K562 (cell line): ENCODE results near the gene ARL13B. TPM values are rescaled to one million over a fixed set of nuclear protein-coding genes. Genes with fewer than 3 reads are reported as not detected.
A peak's percentile ranks its signal among the peaks of the same experiment; 100 is the strongest.

Source experiments
- ATAC-seq: fragments of 200-7000 bp; cut with Tn5 transposase; 3 replicates; pipeline ENCODE4 v1.9.1; 2020; ENCODE audit warnings: moderate library complexity
- Bru-seq: library from RNA; stranded (reverse); fragments of 400-500 nt; gene quantifications from one replicate; lab custom pipeline; 2021; lab: Mats Ljungman, UMichigan
- BruChase-seq, 2 experiments: library from RNA; stranded (reverse); fragments of 400-500 nt; gene quantifications; one replicate each; lab custom pipeline; 2021; lab: Mats Ljungman, UMichigan
- BruUV-seq: library from RNA; stranded (reverse); fragments of 400-500 nt; replicated peaks from 2 replicates; lab custom pipeline; 2021; lab: Mats Ljungman, UMichigan
- CTCF ChIA-PET: fragments of 300-600 bp; formaldehyde crosslinking; extraction: SDS; loops from one replicate; lab custom pipeline; 2021; ENCODE audit warnings: low intra/inter-chr PET ratio; lab: Yijun Ruan, JAX
- POLR2A ChIA-PET: fragments of 300-600, 350-650 bp; sonication (Branson Sonifier 250); formaldehyde crosslinking; extraction: SDS; loops from one replicate; lab custom pipeline; 2021; ENCODE audit warnings: antibody characterized with exemption, inconsistent platforms; lab: Yijun Ruan, JAX
- DNase-seq, 4 experiments: peaks; one replicate each; pipeline versions ENCODE4 v3.0.0 to v3.0.0-alpha.2; 2011 to 2018; ENCODE audit warnings: low spot score in 3 of 4, mixed read lengths in 3 of 4; ENCODE audit errors: extremely low read depth in 1 of 4
- FAIRE-seq: peaks from 2 replicates; lab custom pipeline; 2011; peaks lifted over from hg19 to GRCh38; lab: Jason Lieb, UNC
- H2AFZ ChIP-seq: 2 replicates; pipeline ENCODE4 v1.6.0; 2011; ENCODE audit warnings: low read depth, low read length, control low read depth, inconsistent platforms
- H3K27ac ChIP-seq: fragments of 200-600 bp; 3 replicates; pipeline ENCODE4 v1.8.0; 2011; ENCODE audit warnings: low read depth, mild to moderate bottlenecking, control low read depth, inconsistent platforms, low read length, moderate library complexity, mixed read lengths; ENCODE audit errors: extremely low read depth
- H3K27me3 ChIP-seq, 2 experiments: fragments of 300-600 bp in 1 of 2; 2 replicates in 1 of 2; 3 replicates in 1 of 2; pipeline versions ENCODE4 v1.6.0 to v1.8.0; 2011; ENCODE audit warnings: inconsistent platforms in 2 of 2, low read length in 2 of 2, mild to moderate bottlenecking in 1 of 2, mixed read lengths in 1 of 2, moderate library complexity in 1 of 2; ENCODE audit not compliant: control insufficient read depth in 2 of 2, insufficient read depth in 2 of 2
- H3K36me3 ChIP-seq: fragments of 300-600 bp; 3 replicates; pipeline ENCODE4 v1.8.0; 2011; ENCODE audit warnings: mild to moderate bottlenecking, low read length, inconsistent platforms; ENCODE audit not compliant: control insufficient read depth, insufficient read depth
- H3K4me1 ChIP-seq, 2 experiments: fragments of 200-600 bp in 1 of 2; replicated peaks in 1 of 2; 2 replicates in 1 of 2; 3 replicates in 1 of 2; pipeline versions ENCODE4 v1.5.1 to v1.8.0; 2011; ENCODE audit warnings: inconsistent platforms in 2 of 2, low read length in 2 of 2, mild to moderate bottlenecking in 1 of 2, mixed read lengths in 1 of 2, moderate library complexity in 1 of 2; ENCODE audit not compliant: control insufficient read depth in 2 of 2, insufficient read depth in 2 of 2
- H3K4me2 ChIP-seq: 2 replicates; pipeline ENCODE4 v1.6.1; 2011; ENCODE audit warnings: low read length, control low read depth, inconsistent platforms, mixed read lengths; ENCODE audit not compliant: insufficient read depth
- H3K4me3 ChIP-seq: fragments of 200-600 bp; sonication (generic), shearing (Covaris generic); 2 replicates; pipeline ENCODE4 v1.5.1; 2016; ENCODE audit warnings: control low read depth, inconsistent platforms
- H3K79me2 ChIP-seq: fragments of 200-600 bp; 3 replicates; pipeline ENCODE4 v1.8.0; 2011; ENCODE audit warnings: low read length, inconsistent platforms; ENCODE audit not compliant: control insufficient read depth, insufficient read depth
- H3K9ac ChIP-seq, 2 experiments: 2 replicates each; pipeline versions ENCODE4 v1.6.0 to v1.6.1; 2011; ENCODE audit warnings: low read depth in 2 of 2, low read length in 2 of 2, control low read depth in 1 of 2, inconsistent platforms in 1 of 2, mild to moderate bottlenecking in 1 of 2, mixed read lengths in 1 of 2; ENCODE audit not compliant: insufficient read depth in 1 of 2
- H3K9me1 ChIP-seq: one replicate; pipeline ENCODE4 v1.6.0; 2011; ENCODE audit warnings: inconsistent platforms, mild to moderate bottlenecking, low read length, moderate library complexity; ENCODE audit not compliant: control insufficient read depth, insufficient read depth
- H3K9me3 ChIP-seq: replicated peaks from 2 replicates; pipeline ENCODE4 v1.5.1; 2011; ENCODE audit warnings: low read depth, low read length, inconsistent platforms; ENCODE audit not compliant: control insufficient read depth, insufficient read depth
- H4K20me1 ChIP-seq: replicated peaks from 2 replicates; pipeline ENCODE4 v1.6.1; 2011; ENCODE audit warnings: low read length, inconsistent platforms, mixed read lengths; ENCODE audit not compliant: control insufficient read depth, insufficient read depth
- ETS2 ChIP-seq: IDR thresholded peaks from 2 replicates; pipeline ENCODE4 v1.6.1; 2016; ENCODE audit warnings: borderline replicate concordance, missing genetic modification characterization, mild to moderate bottlenecking, moderate library complexity, missing compliant biosample characterization; ENCODE audit not compliant: poor library complexity, severe bottlenecking
- HBP1 ChIP-seq: fragments of 450-650 bp; formaldehyde crosslinking; IDR thresholded peaks from 2 replicates; pipeline ENCODE4 v1.4.0; 2022; ENCODE audit warnings: missing genetic modification characterization
- KDM5B ChIP-seq: fragments of 200-600 bp; sonication (generic); IDR thresholded peaks from 2 replicates; pipeline ENCODE4 v1.6.1; 2012; ENCODE audit warnings: low read depth, mild to moderate bottlenecking, moderate library complexity, low read length, control low read depth, inconsistent platforms; ENCODE audit not compliant: insufficient replicate concordance
- MAFK ChIP-seq: IDR thresholded peaks from 2 replicates; pipeline ENCODE4 v1.6.1; 2011; ENCODE audit warnings: low read length, improper control_type of control experiment
- NRF1 ChIP-seq, 2 experiments: fragments of 450-650 bp; IDR thresholded peaks in 1 of 2; conservative IDR thresholded peaks in 1 of 2; 2 replicates each; pipeline ENCODE4 v1.6.1; 2014; ENCODE audit warnings: mild to moderate bottlenecking in 2 of 2
- RB1 ChIP-seq: fragments of 450-650 bp; IDR thresholded peaks from 2 replicates; pipeline ENCODE4 v1.6.1; 2017; ENCODE audit warnings: low read depth, mild to moderate bottlenecking
- RBM39 ChIP-seq: fragments of 200-400 bp; formaldehyde crosslinking; optimal IDR thresholded peaks from 2 replicates; pipeline ENCODE3; 2018; ENCODE audit warnings: low read depth, low read length
- SRF ChIP-seq, 2 experiments: fragments of 250-450, 450-650 bp in 1 of 2; sonication (Bioruptor Pico) in 1 of 2; sonication (generic) in 1 of 2; formaldehyde crosslinking; IDR thresholded peaks; 2 replicates each; pipeline versions ENCODE4 v1.5.0 to v1.5.1; 2020 to 2022; ENCODE audit warnings: mild to moderate bottlenecking in 1 of 2, missing genetic modification reagents in 1 of 2
- SRSF1 ChIP-seq: fragments of 200-400 bp; formaldehyde crosslinking; IDR thresholded peaks from 2 replicates; pipeline ENCODE4 v1.6.1; 2017; ENCODE audit warnings: mild to moderate bottlenecking, low read depth, low read length, moderate library complexity
- SUPT5H ChIP-seq: fragments of 450-650 bp; IDR thresholded peaks from 2 replicates; pipeline ENCODE4 v1.6.1; 2016
- TBP ChIP-seq: optimal IDR thresholded peaks from 2 replicates; pipeline ENCODE3; 2011; ENCODE audit warnings: low read depth, low read length, improper control_type of control experiment
- TFAP4 ChIP-seq: sonication (generic); formaldehyde crosslinking; IDR thresholded peaks from 2 replicates; pipeline ENCODE4 v1.8.0; 2022; ENCODE audit warnings: missing genetic modification reagents, mild to moderate bottlenecking, moderate library complexity, borderline replicate concordance
- ZNF140 ChIP-seq: fragments of 250-450 bp; sonication (Bioruptor Pico); IDR thresholded peaks from 2 replicates; pipeline ENCODE4 v1.8.0; 2021; ENCODE audit warnings: moderate library complexity, mild to moderate bottlenecking, inconsistent platforms
- ZNF384 ChIP-seq: IDR thresholded peaks from 2 replicates; pipeline ENCODE4 v1.6.1; 2012; ENCODE audit warnings: low read depth, low read length, improper control_type of control experiment
- WGBS: fragments of 100-300 bp; shearing (Covaris generic); methylation state at CpG from one replicate; pipeline ENCODE4 v1.1.6; 2016; ENCODE audit warnings: low coverage, mixed read lengths; ENCODE audit not compliant: insufficient coverage; ENCODE audit errors: missing lambda C conversion rate; 5-methylcytosine and 5-hydroxymethylcytosine counted together
- in situ Hi-C: fragments of 300-500 bp; cut with MboI; formaldehyde crosslinking; loops from 4 replicates; pipeline ENCODE4 v1.15.0; 2018; ENCODE audit warnings: inconsistent platforms, mixed read lengths
- intact Hi-C: fragments of 100-400 bp; cut with micrococcal nuclease; formaldehyde crosslinking; loops from 2 replicates; pipeline ENCODE4 v1.14.2; 2022
- long read RNA-seq, 3 experiments: library from polyadenylated mRNA in 2 of 3; library from RNA in 1 of 3; unstranded in 2 of 3; stranded (forward) in 1 of 3; transcript quantifications; one replicate each; pipeline ENCODE4 v2.0.0, GENCODE V29; 2019 to 2022
- polyA minus RNA-seq, 3 experiments: library from RNA; depleted of rRNA, polyadenylated mRNA; stranded (reverse); fragments of >200 nt; gene quantifications; 2 replicates each; pipeline ENCODE4 v1.2.3, GENCODE V29; 2011
- polyA plus RNA-seq, 8 experiments: library from polyadenylated mRNA; depleted of rRNA in 4 of 8; stranded (reverse) in 5 of 8; unstranded in 3 of 8; fragments of >200 nt; fragmentation: Nextera tagmentation in 2 of 8; fragmentation: Illumina TruSeq in 1 of 8; extraction: Ambion mirVana in 2 of 8; extraction: Trizol in 1 of 8; gene quantifications; 2 replicates each; pipeline versions ENCODE4 v1.2.1 to v1.2.3, GENCODE V29; 2011 to 2014; ENCODE audit warnings: inconsistent platforms in 1 of 8, missing spikeins in 1 of 8
- total RNA-seq, 7 experiments: library from RNA; depleted of rRNA in 6 of 7; stranded (reverse); fragments of >200 nt in 6 of 7; fragmentation: Illumina TruSeq in 2 of 7; extraction: Trizol in 2 of 7; gene quantifications; 2 replicates each; pipeline versions ENCODE4 v1.2.1 to v1.2.3, GENCODE V29; 2011 to 2021; ENCODE audit warnings: low replicate concordance in 1 of 7

Gene ARL13B
- total RNA-seq (2011; cell fraction: chromatin; rRNA removed; ENCODE audit: low replicate concordance), result 5.9 and 11.5 TPM in 2 replicates
- total RNA-seq (2011; cell fraction: nucleolus; rRNA removed), result 5.2 and 10.0 TPM in 2 replicates
- 4.8 and 5.1 TPM in 2 replicates for total RNA-seq (2011; cell fraction: nucleoplasm; rRNA removed)
- total RNA-seq (2014; rRNA removed) (11.0 and 12.2 TPM in 2 replicates), total RNA-seq (2014; rRNA removed; fragmentation: Illumina TruSeq; extraction: Trizol) (14.3 and 17.3 TPM in 2 replicates), total RNA-seq (2015; rRNA removed; fragmentation: Illumina TruSeq; extraction: Trizol) (15.5 and 16.9 TPM in 2 replicates), total RNA-seq (2021) (16.1 and 16.4 TPM in 2 replicates), polyA plus RNA-seq (2011; rRNA removed) (6.8 and 9.6 TPM in 2 replicates), polyA plus RNA-seq (2014; fragmentation: Illumina TruSeq; extraction: Trizol) (12.0 and 14.1 TPM in 2 replicates), polyA plus RNA-seq (2014; fragmentation: Nextera tagmentation; extraction: Ambion mirVana) (1 to 10 TPM; 4.1 to 5.5 TPM), polyA plus RNA-seq (2014; rRNA removed) (11.1 and 11.3 TPM in 2 replicates), polyA minus RNA-seq (2011; rRNA and poly(A)+ RNA removed) (7.5 and 8.6 TPM in 2 replicates), Bru-seq, nascent RNA (percentile 71 among the genes with signal in this experiment), BruChase-seq, experiment 1, labeled RNA remaining after a 2-hour chase (percentile 78 among the genes with signal in this experiment), BruChase-seq, experiment 2, labeled RNA remaining after a 6-hour chase (percentile 77 among the genes with signal in this experiment)
- polyA plus RNA-seq (2011; cell fraction: cytosol; rRNA removed), result 3.4 and 7.7 TPM in 2 replicates
- polyA plus RNA-seq (2011; cell fraction: nucleus; rRNA removed), result 3.0 and 3.3 TPM in 2 replicates
- polyA plus RNA-seq (2012), result 6.1 and 9.4 TPM in 2 replicates
- polyA minus RNA-seq (2011; cell fraction: cytosol; rRNA and poly(A)+ RNA removed), result 11.6 and 14.7 TPM in 2 replicates
- 5.6 and 10.0 TPM in 2 replicates for polyA minus RNA-seq (2011; cell fraction: nucleus; rRNA and poly(A)+ RNA removed)
- long read RNA-seq, experiment 1, transcript ARL13B-203 (10 exons, 2,453 nt), result major isoform, 9 of 39 reads
- long read RNA-seq, experiment 1, partial matches to known transcripts, result 11 of 39 reads
- long read RNA-seq, experiment 1, other reads (novel, unspliced or antisense), result 16 of 39 reads
- long read RNA-seq, experiment 2, partial matches to known transcripts, result 1 of 6 reads
- long read RNA-seq, experiment 2, other reads (novel, unspliced or antisense), result 5 of 6 reads
- long read RNA-seq, experiment 3, partial matches to known transcripts, result 8 of 15 reads
- long read RNA-seq, experiment 3, other reads (novel, unspliced or antisense), result 7 of 15 reads

- ChIA-PET POLR2A (interaction anchor here (0.9 to 2.3 kb wide), 3 partner anchors 9 to 83 kb away, joined by 3 to 7 read pairs (median 3); no protein-coding TSS in a partner anchor), CTCF (no interaction called here)
- FAIRE-seq, result peak; percentile 97
- Histone ChIP-seq H3K27ac (peak within 1 kb of the TSS; percentile 82), H3K36me3 (no peaks in the 10 kb centered on the region), H3K4me3 (peak within 1 kb of the TSS; percentile 88), H3K27me3 (no peaks in the 10 kb centered on the region), H4K20me1 (no peaks in the 10 kb centered on the region), H3K4me1 (peaks cover 8 to 12% of the 10 kb centered on the region in 2 experiments; a peak in 3 of 5 replicates), H3K9ac (peak within 1 kb of the TSS; percentile 63 to 91), H3K4me2 (peak within 1 kb of the TSS; percentile 79), H2AFZ (peak within 1 kb of the TSS; percentile 90), H3K9me3 (no peaks in the 10 kb centered on the region), H3K79me2 (peaks cover 47% of the 10 kb centered on the region), H3K9me1 (no peaks in the 10 kb centered on the region)
- peak; percentile 86 to 96 (median 90) for DNase-seq
- peak; percentile 96 for ATAC-seq
- BruUV-seq, result TSS peak; percentile 66
- in situ Hi-C loops, result no loop called here
- intact Hi-C loops, result no loop called here
- WGBS, result under 1% methylated on average over 45 of the region's 66 CpGs
- TF ChIP-seq TBP (peak; percentile 73), ETS2 (no peak), MAFK (no peak), ZNF140 (no peak), SUPT5H (peak; percentile 76), TFAP4 (CRISPR knock-in tag) (peak; percentile 71), ZNF384 (no peak), RB1 (peak; percentile 44; the same call in 1 of the 2 replicates), KDM5B (no peak), NRF1 (conservative IDR thresholded peaks at IDR 0.05 in 1 of 2, IDR thresholded peaks at IDR 0.05 in 1 of 2) (peak; percentile 91 to 92), SRSF1 (no peak), RBM39 (no peak), SRF (CRISPR knock-in tag; IDR thresholded peaks at IDR 0.05) (no peak), HBP1 (CRISPR knock-in tag) (no peak)
These were observed at the start of gene ARL13B for GRCh38 chr3:93979850-93980676. TSS of gene ARL13B (plus strand) at chr3:93980155. CDS start at chr3:93980424, 269 bp downstream.
